Vagina (tissue), 2 donors: ENCODE measurements around the gene ZDHHC23. TPM values are rescaled to one million over a fixed set of nuclear protein-coding genes. Genes with fewer than 3 reads are reported as not detected.

Source experiments
- DNase-seq, 2 donors: peaks; one replicate each; pipeline ENCODE4 v3.0.0-alpha.2; 2017; ENCODE audit errors: extremely low spot score in 2 of 2
- H3K27ac ChIP-seq: fragments of 200-600 bp; sonication (generic); one replicate; pipeline ENCODE4 v1.5.1; 2019
- H3K27me3 ChIP-seq: fragments of 200-600 bp; sonication (generic); one replicate; pipeline ENCODE4 v1.5.1; 2019
- H3K36me3 ChIP-seq, 2 donors: fragments of 200-600 bp; sonication (generic); one replicate each; pipeline ENCODE4 v1.5.1; 2017 to 2019
- H3K4me1 ChIP-seq: fragments of 200-600 bp; sonication (generic); one replicate; pipeline ENCODE4 v1.5.1; 2019
- H3K4me3 ChIP-seq, 2 donors: fragments of 200-600 bp; sonication (generic); 1 replicate in 1 of 2; 2 replicates in 1 of 2; pipeline ENCODE4 v1.5.1; 2016 to 2019
- H3K9me3 ChIP-seq: fragments of 200-600 bp; sonication (generic); one replicate; pipeline ENCODE4 v1.5.1; 2019
- CTCF ChIP-seq, 3 experiments: fragments of 450-650 bp in 2 of 3; fragments of 200-600 bp in 1 of 3; sonication (generic) in 1 of 3; IDR thresholded peaks; one replicate each; pipeline ENCODE4 v1.5.1; 2017 to 2019; ENCODE audit warnings: antibody characterized with exemption in 3 of 3, mild to moderate bottlenecking in 2 of 3, moderate library complexity in 2 of 3
- POLR2A ChIP-seq, 2 donors: fragments of 450-650 bp; IDR thresholded peaks; one replicate each; pipeline ENCODE4 v1.6.1; 2017; ENCODE audit warnings: antibody characterized with exemption in 2 of 2, mild to moderate bottlenecking in 2 of 2, moderate library complexity in 2 of 2
- POLR2AphosphoS5 ChIP-seq, 2 donors: sonication (generic); formaldehyde crosslinking; IDR thresholded peaks; one replicate each; pipeline ENCODE4 v1.9.0; 2017; ENCODE audit warnings: antibody characterized with exemption in 2 of 2, mild to moderate bottlenecking in 2 of 2, low read depth in 1 of 2; ENCODE audit not compliant: insufficient read depth in 1 of 2
- intact Hi-C: fragments of 100-400 bp; cut with DNase I; formaldehyde crosslinking; loops from one replicate; pipeline ENCODE4 v1.15.1; 2023
- total RNA-seq: library from RNA; depleted of rRNA; stranded (reverse); fragments of >200 nt; gene quantifications from one replicate; pipeline ENCODE4 v1.2.3, GENCODE V29; 2016

Gene ZDHHC23
- total RNA-seq, 1 donor from 2014 or later, result 5.4 TPM

GRCh38 chr3:113910966-113911365 lies 36.8 kb upstream of the ZDHHC23 start:
- Histone ChIP-seq H3K36me3 (no peaks in the 10 kb centered on the region), H3K9me3 (no peaks in the 10 kb centered on the region), H3K4me3 (no peak overlapping the region), H3K4me1 (peaks cover 3% of the 10 kb centered on the region), H3K27ac (no peak overlapping the region), H3K27me3 (no peaks in the 10 kb centered on the region)
- DNase-seq, result no peak
- TF ChIP-seq POLR2AphosphoS5 (IDR thresholded peaks at IDR 0.05; ENCODE audit: insufficient read depth in 1 of 2, low read depth in 1 of 2), result no peak
- TF ChIP-seq CTCF (IDR thresholded peaks at IDR 0.05), result no peak
- TF ChIP-seq POLR2A (IDR thresholded peaks at IDR 0.05), result no peak
- intact Hi-C loops, result no loop called here

DNA sequence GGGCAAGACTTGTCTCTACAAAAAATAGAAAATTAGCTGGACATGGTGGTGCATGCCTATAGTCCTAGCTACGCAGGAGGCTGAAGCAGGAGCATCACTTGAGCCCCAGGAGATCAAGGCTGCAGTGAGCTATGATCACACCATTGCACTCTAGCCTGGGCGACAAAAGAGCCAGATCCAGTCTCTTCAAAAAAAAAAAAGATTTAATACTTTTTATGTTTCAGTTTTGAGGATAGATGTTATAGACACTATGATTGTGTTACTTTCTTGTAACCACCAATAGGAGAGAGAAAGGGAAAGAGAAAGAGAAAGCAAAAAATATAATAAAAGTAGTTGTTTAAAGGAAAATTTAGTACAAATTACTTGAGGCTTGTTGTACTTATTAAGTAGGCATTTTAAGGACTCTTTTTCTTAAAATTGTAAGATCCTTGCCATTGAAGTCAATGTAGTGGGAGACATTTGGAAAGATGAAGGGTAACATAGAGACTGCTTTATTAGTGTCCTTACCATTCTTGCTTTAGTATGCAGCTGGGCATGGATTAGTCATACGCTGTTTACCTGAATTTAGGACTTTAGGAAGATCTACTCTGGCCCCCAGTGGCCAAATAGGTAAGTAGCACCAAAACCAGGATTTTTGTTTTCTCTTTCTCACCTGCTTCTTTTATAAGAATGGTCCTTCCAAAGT lies 35.1 kb upstream of the ZDHHC23 start:
- DNase-seq, result no peak
- Histone ChIP-seq H3K4me1 (peaks cover 3% of the 10 kb centered on the region), H3K4me3 (no peak overlapping the region), H3K36me3 (no peaks in the 10 kb centered on the region), H3K27me3 (no peaks in the 10 kb centered on the region), H3K27ac (no peak overlapping the region), H3K9me3 (no peaks in the 10 kb centered on the region)
- intact Hi-C loops, result no loop called here
- TF ChIP-seq CTCF (IDR thresholded peaks at IDR 0.05) (peak; percentile 4 to 35 (median 33)), POLR2A (IDR thresholded peaks at IDR 0.05) (no peak), POLR2AphosphoS5 (IDR thresholded peaks at IDR 0.05; ENCODE audit: insufficient read depth in 1 of 2, low read depth in 1 of 2) (peak in 1 of 2 donors; percentile 36)

GRCh38 chr3:113914646-113915045 lies 33.2 kb upstream of the ZDHHC23 start:
- DNase-seq, result no peak
- Histone ChIP-seq H3K4me1 (peaks cover 3% of the 10 kb centered on the region), H3K4me3 (no peak overlapping the region), H3K36me3 (no peaks in the 10 kb centered on the region), H3K27ac (no peak overlapping the region), H3K27me3 (no peaks in the 10 kb centered on the region), H3K9me3 (no peaks in the 10 kb centered on the region)
- intact Hi-C loops, result no loop called here
- TF ChIP-seq POLR2A (IDR thresholded peaks at IDR 0.05) (no peak), POLR2AphosphoS5 (IDR thresholded peaks at IDR 0.05; ENCODE audit: insufficient read depth in 1 of 2, low read depth in 1 of 2) (no peak), CTCF (IDR thresholded peaks at IDR 0.05) (no peak)

DNA sequence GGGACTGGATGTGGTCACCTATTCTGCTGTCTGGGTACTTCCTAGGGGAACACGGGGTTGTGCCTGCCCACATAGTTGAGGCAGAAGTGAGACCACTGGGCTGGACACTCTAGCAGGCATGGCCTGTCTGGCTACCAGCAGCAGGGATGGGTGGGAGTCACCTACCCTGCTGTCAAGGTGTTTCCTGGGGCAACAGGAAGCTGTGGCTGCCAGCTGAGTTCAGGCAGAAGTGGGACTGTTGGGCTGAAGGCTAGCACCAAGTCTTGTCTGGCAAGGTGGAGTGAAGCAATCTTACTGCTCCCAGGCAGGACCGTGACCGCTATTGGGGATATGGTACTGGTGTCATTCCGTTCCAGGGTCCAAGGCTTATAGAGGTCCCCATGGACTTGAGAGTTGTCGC lies 20.3 kb upstream of the ZDHHC23 start:
- Histone ChIP-seq H3K27me3 (no peaks in the 10 kb centered on the region), H3K36me3 (no peaks in the 10 kb centered on the region), H3K27ac (no peak overlapping the region), H3K9me3 (no peaks in the 10 kb centered on the region), H3K4me1 (no peaks in the 10 kb centered on the region), H3K4me3 (no peak overlapping the region)
- DNase-seq, result no peak
- TF ChIP-seq POLR2AphosphoS5 (IDR thresholded peaks at IDR 0.05; ENCODE audit: insufficient read depth in 1 of 2, low read depth in 1 of 2) (no peak), CTCF (IDR thresholded peaks at IDR 0.05) (no peak), POLR2A (IDR thresholded peaks at IDR 0.05) (no peak)
- intact Hi-C loops, result no loop called here

GRCh38 chr3:113946831-113947230 lies 982 bp upstream of the ZDHHC23 start:
- no peak for DNase-seq
- intact Hi-C loops, result no loop called here

More at GRCh38 chr3:113946831-113947230, 982 bp upstream of the ZDHHC23 start:
- peak overlapping the region in 1 of 2 donors; percentile 84 for H3K4me3 ChIP-seq
- no peak for TF ChIP-seq POLR2A (IDR thresholded peaks at IDR 0.05)
- TF ChIP-seq CTCF (IDR thresholded peaks at IDR 0.05), result no peak
- TF ChIP-seq POLR2AphosphoS5 (IDR thresholded peaks at IDR 0.05; ENCODE audit: insufficient read depth in 1 of 2, low read depth in 1 of 2), result no peak
- H3K27me3 ChIP-seq, result no peaks in the 10 kb centered on the region
- no peak overlapping the region for H3K27ac ChIP-seq
- peaks cover 14% of the 10 kb centered on the region for H3K4me1 ChIP-seq
- no peaks in the 10 kb centered on the region for H3K9me3 ChIP-seq
- H3K36me3 ChIP-seq, result no peaks in the 10 kb centered on the region
